Aorta (tissue), 5 donors: ENCODE results near the gene BCL2L1. TPM values are rescaled to one million over a fixed set of nuclear protein-coding genes. Genes with fewer than 3 reads are reported as not detected.
"Not testable (repeated sequence)": the region's sequence is repeated elsewhere in the genome, so short reads cannot be mapped to it uniquely, and the experiment has no call there.

Experiments used
- ATAC-seq: fragments of 200-7000 bp; cut with Tn5 transposase; one replicate; pipeline ENCODE4 v1.9.1; 2022; ENCODE audit warnings: moderate library complexity; ENCODE audit not compliant: low FRiP score
- DNase-seq, 2 donors: peaks; one replicate each; pipeline ENCODE4 v3.0.0-alpha.2; 2020
- H3K27ac ChIP-seq, 2 donors: one replicate each; pipeline ENCODE4 v1.5.1; 2013; ENCODE audit warnings: low read length in 2 of 2, mild to moderate bottlenecking in 2 of 2, moderate library complexity in 2 of 2, control low read depth in 1 of 2, inconsistent platforms in 1 of 2, low read depth in 1 of 2
- H3K27me3 ChIP-seq, 2 donors: one replicate each; pipeline ENCODE4 v1.6.1; 2013; ENCODE audit warnings: control low read depth in 1 of 2, low read length in 1 of 2, mild to moderate bottlenecking in 1 of 2, moderate library complexity in 1 of 2; ENCODE audit not compliant: insufficient read depth in 2 of 2, control insufficient read depth in 1 of 2
- H3K36me3 ChIP-seq, 2 donors: one replicate each; pipeline ENCODE4 v1.6.1; 2013; ENCODE audit warnings: control low read depth in 1 of 2, low read length in 1 of 2, mild to moderate bottlenecking in 1 of 2; ENCODE audit not compliant: insufficient read depth in 2 of 2, control insufficient read depth in 1 of 2
- H3K4me1 ChIP-seq, 2 donors: one replicate each; pipeline ENCODE4 v1.6.1; 2013; ENCODE audit warnings: low read length in 2 of 2, control low read depth in 1 of 2, mild to moderate bottlenecking in 1 of 2, moderate library complexity in 1 of 2; ENCODE audit not compliant: insufficient read depth in 2 of 2, control insufficient read depth in 1 of 2
- H3K4me3 ChIP-seq, 2 donors: one replicate each; pipeline ENCODE4 v1.5.1; 2013; ENCODE audit warnings: low read length in 2 of 2, control low read depth in 1 of 2, mild to moderate bottlenecking in 1 of 2
- H3K9me3 ChIP-seq: one replicate; pipeline ENCODE4 v1.6.1; 2013; ENCODE audit warnings: mild to moderate bottlenecking, low read length; ENCODE audit not compliant: control insufficient read depth
- WGBS, 2 donors: extraction: QIAGEN DNeasy Blood & Tissue Kit; methylation state at CpG; one replicate each; pipeline ENCODE4 v1.1.7; 2013; 5-methylcytosine and 5-hydroxymethylcytosine counted together
- intact Hi-C, 2 donors: fragments of 100-400 bp; cut with DNase I; formaldehyde crosslinking; loops; one replicate each; pipeline versions ENCODE4 v1.14.2 to v1.15.0; 2022
- polyA plus RNA-seq, 2 donors: library from polyadenylated mRNA; stranded (reverse); fragments of 200-250 nt; gene quantifications; one replicate each; pipeline ENCODE4 v1.2.3, GENCODE V29; 2013
- total RNA-seq, 2 donors: library from RNA; stranded (reverse); fragmentation: NEBNext Ultra II Directional; extraction: Animal tissue kit (Norgen Biotek cat#: 25700); gene quantifications; one replicate each; pipeline ENCODE4 v1.2.1, GENCODE V29; 2021
- donor health status: healthy with polysubstance abuse.
- donor health status: Bipolar disorder and iron deficiency.
- donor health status: DM: no; HTN: no; CAD: no.
- donor health status: DM: no; HTN: no; CAD: no.
- donor health status: DM: yes; HTN: yes; CAD: no.

The BCL2L1 gene
- total and polyA plus RNA-seq, 4 donors = 69.1 to 107 (median 103) TPM

DNA sequence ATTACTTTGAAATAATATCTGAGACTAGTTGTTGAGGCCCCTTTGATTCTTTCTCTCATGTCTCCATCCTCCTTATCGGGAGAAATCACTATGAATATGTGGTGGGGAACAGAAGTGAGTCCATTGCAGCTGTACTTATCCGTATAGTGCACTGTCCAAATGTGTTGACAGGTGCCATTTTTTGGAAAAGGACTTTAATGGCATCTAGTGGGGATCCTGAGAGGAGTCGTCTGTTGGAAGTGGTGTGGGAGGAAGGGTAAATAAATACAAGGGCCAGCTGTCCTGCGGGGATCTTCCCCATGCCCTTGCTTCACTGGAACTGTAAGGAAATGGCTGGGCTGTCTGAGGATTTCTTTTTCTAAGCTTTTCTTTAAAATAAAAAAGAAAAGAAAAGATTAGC, 35.9 kb upstream of the BCL2L1 start:
- Histone ChIP-seq H3K9me3 (no peaks in the 10 kb centered on the region), H3K27ac (no peak overlapping the region), H3K4me1 (no peaks in the 10 kb centered on the region), H3K4me3 (no peak overlapping the region), H3K27me3 (no peaks in the 10 kb centered on the region), H3K36me3 (no peaks in the 10 kb centered on the region)
- WGBS, 2 donors = 52 to 66% methylated on average over 4 of the region's 4 CpGs
- intact Hi-C loops = no loop called here
- ATAC-seq = no peak
- no peak for DNase-seq

- Histone ChIP-seq H3K27ac (no peak overlapping the region), H3K4me3 (no peak overlapping the region), H3K9me3 (no peaks in the 10 kb centered on the region), H3K27me3 (no peaks in the 10 kb centered on the region), H3K36me3 (no peaks in the 10 kb centered on the region), H3K4me1 (no peaks in the 10 kb centered on the region)
- no peak for ATAC-seq
- intact Hi-C loops = no loop called here
- DNase-seq = no peak
- 67 to 74% methylated on average over 3 of the region's 3 CpGs for WGBS, 2 donors
Measured at GRCh38 chr20:31757254-31757653, 34.6 kb upstream of the BCL2L1 start.

DNA sequence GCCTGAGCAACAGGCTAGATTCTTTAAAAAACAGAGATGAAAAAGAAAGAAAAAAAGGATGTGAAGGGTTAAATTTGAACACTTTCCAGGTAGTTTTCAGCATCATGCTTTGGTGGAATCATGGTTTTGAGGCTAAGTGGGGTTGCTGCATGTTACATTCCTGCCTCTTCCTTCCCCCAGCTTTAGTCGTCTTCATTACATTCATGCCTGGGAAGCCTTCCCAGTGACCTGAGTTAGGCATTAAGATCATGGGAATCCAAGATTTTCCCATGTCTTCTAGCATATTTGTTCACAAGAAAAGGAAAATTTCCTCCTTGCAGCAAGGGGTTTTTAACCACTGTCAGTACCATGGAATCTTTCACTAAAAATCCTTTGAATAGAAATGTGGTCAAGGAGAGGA, 28.5 kb upstream of the BCL2L1 start:
- Histone ChIP-seq H3K36me3 (no peaks in the 10 kb centered on the region), H3K4me1 (no peaks in the 10 kb centered on the region), H3K4me3 (no peak overlapping the region), H3K27me3 (no peaks in the 10 kb centered on the region), H3K27ac (no peak overlapping the region), H3K9me3 (no peaks in the 10 kb centered on the region)
- 16 to 20% methylated on average over 1 of the region's 1 CpG for WGBS, 2 donors
- DNase-seq = no peak
- intact Hi-C loops = no loop called here
- ATAC-seq = no peak

GRCh38 chr20:31749223-31749622, 26.6 kb upstream of the BCL2L1 start:
- ATAC-seq (no peak), DNase-seq (no peak)
- H3K4me3 ChIP-seq = no peak overlapping the region
- H3K27ac ChIP-seq = no peak overlapping the region
- H3K4me1 ChIP-seq = no peaks in the 10 kb centered on the region
- intact Hi-C loops = no loop called here
- 96% methylated on average over 8 of the region's 8 CpGs for WGBS, 2 donors
- no peaks in the 10 kb centered on the region for H3K36me3 ChIP-seq
- no peaks in the 10 kb centered on the region for H3K9me3 ChIP-seq
- H3K27me3 ChIP-seq = no peaks in the 10 kb centered on the region

GRCh38 chr20:31747640-31748039, 25.0 kb upstream of the BCL2L1 start:
- Histone ChIP-seq H3K9me3 (no peaks in the 10 kb centered on the region), H3K4me3 (no peak overlapping the region), H3K27me3 (no peaks in the 10 kb centered on the region), H3K36me3 (no peaks in the 10 kb centered on the region), H3K4me1 (no peaks in the 10 kb centered on the region), H3K27ac (no peak overlapping the region)
- WGBS, 2 donors = 7% methylated on average over 5 of the region's 5 CpGs
- intact Hi-C loops = no loop called here
- ATAC-seq = no peak
- no peak for DNase-seq

DNA sequence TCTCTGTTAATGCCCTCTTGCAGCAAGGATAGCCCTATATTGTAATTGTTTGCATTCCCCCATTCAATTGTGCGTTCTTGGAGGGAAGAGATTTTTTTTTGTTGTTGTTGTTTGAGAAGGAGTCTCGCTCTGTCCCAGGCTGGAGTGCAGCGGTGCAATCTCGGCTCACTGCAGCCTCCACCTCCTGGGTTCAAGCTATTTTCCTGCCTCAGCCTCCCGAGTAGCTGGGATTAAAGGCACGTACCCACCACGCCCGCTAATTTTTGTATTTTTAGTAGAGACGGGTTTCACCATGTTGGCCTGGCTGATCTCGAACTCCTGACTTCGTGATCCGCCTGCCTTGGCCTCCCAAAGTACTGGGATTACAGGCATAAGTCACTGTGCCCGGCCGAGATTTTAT, 24.4 kb upstream of the BCL2L1 start:
- ATAC-seq, H3K27me3 ChIP-seq, H3K36me3 ChIP-seq, DNase-seq, H3K9me3 ChIP-seq, intact Hi-C loops, H3K4me3 ChIP-seq, H3K4me1 ChIP-seq, H3K27ac ChIP-seq: not testable (repeated sequence)
- 59 to 71% methylated on average over 14 of the region's 14 CpGs for WGBS, 2 donors

DNA sequence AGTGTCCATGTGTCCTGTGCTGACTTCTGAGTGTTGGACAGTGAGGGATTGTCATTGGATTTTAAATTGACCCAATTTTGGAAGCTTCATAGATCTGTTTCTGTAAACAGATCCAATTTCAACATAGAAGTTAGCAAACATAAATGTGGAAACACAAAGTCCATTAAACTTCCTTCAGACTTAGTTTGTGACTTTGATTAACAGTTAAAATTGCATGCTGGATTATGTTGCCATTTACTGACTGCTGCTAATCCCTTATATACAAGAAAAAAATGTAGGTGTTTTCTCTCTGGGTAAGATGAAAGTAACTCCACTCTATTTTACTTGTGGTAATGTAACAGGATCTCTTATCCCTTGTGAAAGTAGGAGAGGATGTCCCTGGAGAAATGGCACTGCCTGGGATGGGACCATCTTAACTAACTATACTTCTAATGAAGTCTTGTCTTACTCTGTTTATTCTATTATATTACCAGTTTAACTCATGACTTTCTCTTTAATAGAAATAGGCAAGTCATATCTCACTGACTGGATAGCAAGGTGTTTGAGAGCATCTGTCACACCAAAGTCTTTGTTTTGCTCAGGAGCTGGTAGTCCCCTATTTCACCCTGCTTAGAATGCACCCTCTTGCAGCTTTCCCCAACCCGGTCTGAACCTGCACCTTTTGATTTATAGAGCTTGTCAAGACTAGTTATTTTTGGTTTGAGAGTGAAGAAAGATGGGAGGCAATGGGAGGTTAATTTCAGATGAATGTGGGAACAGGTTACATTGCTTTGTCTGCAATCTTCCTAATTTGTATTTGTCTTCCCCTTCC, 23.6 kb upstream of the BCL2L1 start:
- H3K27ac ChIP-seq = no peak overlapping the region
- intact Hi-C loops = no loop called here
- DNase-seq = no peak
- ATAC-seq = no peak
- no peaks in the 10 kb centered on the region for H3K4me1 ChIP-seq
- H3K36me3 ChIP-seq = no peaks in the 10 kb centered on the region
- no peaks in the 10 kb centered on the region for H3K9me3 ChIP-seq
- WGBS, 2 donors = 4 to 8% methylated on average over 1 of the region's 1 CpG
- no peak overlapping the region for H3K4me3 ChIP-seq
- H3K27me3 ChIP-seq = no peaks in the 10 kb centered on the region

GRCh38 chr20:31740656-31741323, 18.1 kb upstream of the BCL2L1 start:
- no peak for DNase-seq
- no peak for ATAC-seq
- intact Hi-C loops = no loop called here
- 41 to 48% methylated on average over 1 of the region's 1 CpG for WGBS, 2 donors
- no peaks in the 10 kb centered on the region for H3K4me1 ChIP-seq
- H3K27me3 ChIP-seq = no peaks in the 10 kb centered on the region
- no peaks in the 10 kb centered on the region for H3K36me3 ChIP-seq
- no peak overlapping the region for H3K4me3 ChIP-seq
- H3K27ac ChIP-seq = no peak overlapping the region
- H3K9me3 ChIP-seq = no peaks in the 10 kb centered on the region

- no peak for ATAC-seq
- Histone ChIP-seq H3K4me1 (no peaks in the 10 kb centered on the region), H3K36me3 (no peaks in the 10 kb centered on the region), H3K27me3 (no peaks in the 10 kb centered on the region), H3K27ac (no peak overlapping the region), H3K9me3 (no peaks in the 10 kb centered on the region), H3K4me3 (no peak overlapping the region)
- intact Hi-C loops = no loop called here
- WGBS, 2 donors = 0% methylated on average over 1 of the region's 1 CpG
- no peak for DNase-seq
Measured at GRCh38 chr20:31740208-31740607, 17.5 kb upstream of the BCL2L1 start.
